Gastrocnemius medialis (tissue), 4 donors: ENCODE measurements around the gene USF3. TPM values are rescaled to one million over a fixed set of nuclear protein-coding genes. Genes with fewer than 3 reads are reported as not detected.

ENCODE experiments used
- ATAC-seq, 2 donors: fragments of 150-250 bp; one replicate each; pipeline ENCODE4 v1.9.1; 2016
- DNase-seq, 2 donors: peaks; one replicate each; pipeline ENCODE4 v3.0.0-alpha.2; 2019
- H3K27ac ChIP-seq, 4 donors: fragments of 200-600 bp; sonication (generic); 1 replicate in 1 of 4; 2 replicates in 3 of 4; pipeline ENCODE4 v1.5.1; 2016 to 2018; ENCODE audit warnings: mild to moderate bottlenecking in 2 of 4, moderate library complexity in 1 of 4
- H3K27me3 ChIP-seq, 3 donors: fragments of 200-600 bp; sonication (generic) in 2 of 3; 1 replicate in 1 of 3; 2 replicates in 2 of 3; pipeline versions ENCODE4 v1.5.1 to v1.6.0; 2016 to 2019; ENCODE audit warnings: mild to moderate bottlenecking in 1 of 3, moderate library complexity in 1 of 3
- H3K36me3 ChIP-seq, 2 donors: fragments of 200-600 bp; sonication (generic) in 1 of 2; one replicate each; pipeline ENCODE4 v1.5.1; 2017 to 2018
- H3K4me1 ChIP-seq, 2 donors: fragments of 200-600 bp; sonication (generic) in 1 of 2; one replicate each; pipeline ENCODE4 v1.5.1; 2016 to 2017; ENCODE audit warnings: mild to moderate bottlenecking in 2 of 2
- H3K4me3 ChIP-seq, 4 donors: fragments of 200-600 bp; sonication (generic) in 3 of 4; 1 replicate in 1 of 4; 2 replicates in 3 of 4; pipeline ENCODE4 v1.5.1; 2016 to 2019; ENCODE audit warnings: mild to moderate bottlenecking in 2 of 4
- H3K9me3 ChIP-seq, 3 donors: fragments of 200-600 bp; sonication (generic) in 2 of 3; 1 replicate in 1 of 3; 2 replicates in 2 of 3; pipeline ENCODE4 v1.5.1; 2016 to 2019
- CTCF ChIP-seq, 5 experiments: fragments of 450-650 bp in 3 of 5; fragments of 200-600 bp in 2 of 5; sonication (generic) in 2 of 5; IDR thresholded peaks in 4 of 5; conservative IDR thresholded peaks in 1 of 5; 1 replicate in 4 of 5; 2 replicates in 1 of 5; pipeline ENCODE4 v1.5.1; 2016 to 2019; ENCODE audit warnings: antibody characterized with exemption in 5 of 5, mild to moderate bottlenecking in 3 of 5, moderate library complexity in 3 of 5
- POLR2A ChIP-seq, 2 donors: fragments of 450-650 bp; IDR thresholded peaks; one replicate each; pipeline ENCODE4 v1.6.1; 2017; ENCODE audit warnings: antibody characterized with exemption in 2 of 2, mild to moderate bottlenecking in 2 of 2, moderate library complexity in 2 of 2
- in situ Hi-C, 4 donors: fragments of 200-750 bp; cut with MboI; loops; one replicate each; pipeline versions ENCODE4 v1.15.0 to v1.8.0; 2017; ENCODE audit warnings: low sequenced_read_pairs in 4 of 4
- intact Hi-C: fragments of 100-400 bp; cut with DNase I; formaldehyde crosslinking; loops from one replicate; pipeline ENCODE4 v1.15.1; 2023; ENCODE audit warnings: low total_unique reads
- total RNA-seq, 4 donors: library from RNA; depleted of rRNA; stranded (reverse); fragments of >200 nt; gene quantifications; one replicate each; pipeline versions ENCODE4 v1.1.0 to v1.2.3, GENCODE V29; 2016

USF3 gene
- total RNA-seq, 4 donors from 2014 or later: 35.7 to 49.6 (median 40.1) TPM

- in situ Hi-C loops: loop anchor here in 1 of 4 donors (25.0 kb wide), 1 partner anchor 545 kb away; no protein-coding TSS in a partner anchor
- Histone ChIP-seq H3K9me3 (no peaks in the 10 kb centered on the region), H3K4me1 (peaks cover 2 to 3% of the 10 kb centered on the region in 2 donors), H3K27me3 (no peaks in the 10 kb centered on the region), H3K36me3 (no peaks in the 10 kb centered on the region), H3K27ac (no peak overlapping the region), H3K4me3 (no peak overlapping the region)
- no peak for TF ChIP-seq POLR2A (IDR thresholded peaks at IDR 0.05)
- no peak for TF ChIP-seq CTCF (IDR thresholded peaks at IDR 0.05 in 4 of 5, conservative IDR thresholded peaks at IDR 0.05 in 1 of 5)
- ATAC-seq: peak in 1 of 2 donors; percentile 39
- intact Hi-C loops: no loop called here
- DNase-seq: no peak
Observed at GRCh38 chr3:113607219-113607596, 89.2 kb downstream of the USF3 start.

GRCh38 chr3:113606539-113607218 is 89.8 kb downstream of the USF3 start:
- in situ Hi-C loops (loop anchor here in 1 of 4 donors (25.0 kb wide), 1 partner anchor 544 kb away; no protein-coding TSS in a partner anchor), intact Hi-C loops (no loop called here)
- Histone ChIP-seq H3K4me1 (peaks cover 3 to 7% of the 10 kb centered on the region in 2 donors), H3K9me3 (no peaks in the 10 kb centered on the region), H3K36me3 (no peaks in the 10 kb centered on the region), H3K4me3 (no peak overlapping the region), H3K27ac (no peak overlapping the region), H3K27me3 (no peaks in the 10 kb centered on the region)
- ATAC-seq: peak in 1 of 2 donors; percentile 33
- DNase-seq: no peak
- TF ChIP-seq POLR2A (IDR thresholded peaks at IDR 0.05) (no peak), CTCF (IDR thresholded peaks at IDR 0.05 in 4 of 5, conservative IDR thresholded peaks at IDR 0.05 in 1 of 5) (no peak)

- H3K36me3 ChIP-seq: no peaks in the 10 kb centered on the region
- no peaks in the 10 kb centered on the region for H3K9me3 ChIP-seq
- peaks cover 16 to 24% of the 10 kb centered on the region in 2 donors for H3K4me1 ChIP-seq
- DNase-seq (no peak), ATAC-seq (no peak)
- in situ Hi-C loops: loop anchor here in 1 of 4 donors (25.0 kb wide), 1 partner anchor 541 kb away; no protein-coding TSS in a partner anchor
- H3K27me3 ChIP-seq: no peaks in the 10 kb centered on the region
- no peak overlapping the region for H3K4me3 ChIP-seq
- H3K27ac ChIP-seq: no peak overlapping the region
- no peak for TF ChIP-seq CTCF (IDR thresholded peaks at IDR 0.05 in 4 of 5, conservative IDR thresholded peaks at IDR 0.05 in 1 of 5)
- no peak for TF ChIP-seq POLR2A (IDR thresholded peaks at IDR 0.05)
- intact Hi-C loops: no loop called here
Observed at GRCh38 chr3:113602836-113603235, 93.6 kb downstream of the USF3 start.

GRCh38 chr3:113602256-113602655 is 94.2 kb downstream of the USF3 start:
- Histone ChIP-seq H3K27me3 (no peaks in the 10 kb centered on the region), H3K4me1 (peaks cover 13 to 24% of the 10 kb centered on the region in 2 donors), H3K9me3 (no peaks in the 10 kb centered on the region), H3K4me3 (no peak overlapping the region), H3K36me3 (no peaks in the 10 kb centered on the region), H3K27ac (no peak overlapping the region)
- TF ChIP-seq CTCF (IDR thresholded peaks at IDR 0.05 in 4 of 5, conservative IDR thresholded peaks at IDR 0.05 in 1 of 5): no peak
- no peak for TF ChIP-seq POLR2A (IDR thresholded peaks at IDR 0.05)
- ATAC-seq (no peak), DNase-seq (no peak)
- in situ Hi-C loops (loop anchor here in 1 of 4 donors (25.0 kb wide), 1 partner anchor 540 kb away; no protein-coding TSS in a partner anchor), intact Hi-C loops (no loop called here)
